SK-N-SH (cell line): Measurements from ENCODE around the gene FETUB.

Experiments
- CTCF ChIP-seq: fragments of 200-600 bp; sonication (generic); IDR thresholded peaks from 2 replicates; pipeline ENCODE4 v1.6.1; 2017; ENCODE audit warnings: antibody characterized with exemption, mild to moderate bottlenecking, moderate library complexity
- REST ChIP-seq: IDR thresholded peaks from 2 replicates; pipeline ENCODE4 v1.6.1; 2012; ENCODE audit warnings: mild to moderate bottlenecking, low read depth, low read length, moderate library complexity
- YY1 ChIP-seq: IDR thresholded peaks from 2 replicates; pipeline ENCODE4 v1.4.0; 2012; ENCODE audit warnings: low read depth, mild to moderate bottlenecking

DNA sequence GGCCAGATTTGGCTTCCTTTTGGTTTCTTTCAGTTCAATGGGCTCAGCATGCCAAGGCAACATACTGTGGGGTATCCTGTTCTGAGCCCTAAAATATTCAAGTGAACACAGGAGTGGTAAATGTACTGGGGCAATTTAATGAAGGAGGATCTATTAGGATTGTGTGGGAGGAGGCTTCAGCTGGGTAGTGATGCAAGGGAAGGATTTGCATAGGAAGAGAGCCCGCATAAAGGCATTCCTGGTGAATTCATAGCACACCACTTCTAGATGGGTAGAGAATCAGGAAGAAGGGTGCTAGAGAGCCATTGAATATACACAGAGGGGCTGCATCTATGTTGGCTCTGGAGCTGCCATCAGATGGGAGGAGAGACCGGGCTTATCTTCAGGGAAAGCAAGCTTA lies 56.3 kb downstream of the FETUB start:
- TF ChIP-seq CTCF (no peak), REST (no peak), YY1 (no peak)
